Endothelial cell of umbilical vein (primary cell): ENCODE results near the gene TGFB1. TPM values are rescaled to one million over a fixed set of nuclear protein-coding genes. Genes with fewer than 3 reads are reported as not detected.

Source experiments
- BruUV-seq: library from RNA; stranded (reverse); fragments of 400-500 nt; replicated peaks from 2 replicates; lab custom pipeline; 2021; lab: Mats Ljungman, UMichigan
- CTCF ChIA-PET: fragments of 300-600, 350-600 bp; sonication (Branson Sonifier 250); formaldehyde crosslinking; loops from one replicate; lab custom pipeline; 2021; ENCODE audit warnings: antibody characterized with exemption, inconsistent platforms; lab: Charles Lee
- POLR2A ChIA-PET: fragments of 300-600, 350-600 bp; sonication (Branson Sonifier 250); formaldehyde crosslinking; loops from one replicate; lab custom pipeline; 2021; ENCODE audit warnings: antibody characterized with exemption, inconsistent platforms; lab: Charles Lee
- DNase-seq: peaks from one replicate; pipeline ENCODE4 v3.0.0-alpha.2; 2011; ENCODE audit warnings: low read depth, low spot score
- FAIRE-seq: peaks from 2 replicates; lab custom pipeline; 2011; peaks lifted over from hg19 to GRCh38; lab: Jason Lieb, UNC
- H2AFZ ChIP-seq: 2 replicates; pipeline ENCODE4 v1.6.0; 2012; ENCODE audit warnings: low read depth, low read length, control low read depth, inconsistent platforms
- H3K27ac ChIP-seq: 2 replicates; pipeline ENCODE4 v1.5.1; 2011; ENCODE audit warnings: low read depth, mild to moderate bottlenecking, control low read depth, low read length, moderate library complexity; ENCODE audit not compliant: insufficient read depth
- H3K27me3 ChIP-seq, 2 experiments: 2 replicates each; pipeline versions ENCODE4 v1.6.0 to v1.6.1; 2011; ENCODE audit warnings: low read length in 2 of 2, mixed read lengths in 1 of 2; ENCODE audit not compliant: control insufficient read depth in 2 of 2, insufficient read depth in 2 of 2
- H3K36me3 ChIP-seq, 2 experiments: 2 replicates in 1 of 2; 3 replicates in 1 of 2; pipeline ENCODE4 v1.5.1; 2011; ENCODE audit warnings: low read length in 2 of 2, mild to moderate bottlenecking in 1 of 2, moderate library complexity in 1 of 2; ENCODE audit not compliant: control insufficient read depth in 2 of 2, insufficient read depth in 2 of 2; ENCODE audit errors: extremely low read depth in 1 of 2
- H3K4me1 ChIP-seq: 3 replicates; pipeline ENCODE4 v1.5.1; 2011; ENCODE audit warnings: mild to moderate bottlenecking, low read length; ENCODE audit not compliant: control insufficient read depth, insufficient read depth; ENCODE audit errors: extremely low read depth
- H3K4me2 ChIP-seq: 2 replicates; pipeline ENCODE4 v1.6.1; 2011; ENCODE audit warnings: low read length, control low read depth, mixed read lengths; ENCODE audit not compliant: insufficient read depth
- H3K4me3 ChIP-seq, 3 experiments: fragments of 200-600 bp in 1 of 3; sonication (generic), shearing (Covaris generic) in 1 of 3; replicated peaks in 1 of 3; 2 replicates each; pipeline ENCODE4 v1.5.1; 2011 to 2016; ENCODE audit warnings: control low read depth in 3 of 3, low read length in 3 of 3, mild to moderate bottlenecking in 2 of 3, inconsistent platforms in 1 of 3, low read depth in 1 of 3, moderate library complexity in 1 of 3; ENCODE audit not compliant: insufficient read depth in 1 of 3
- H3K79me2 ChIP-seq: 2 replicates; pipeline ENCODE4 v1.6.0; 2012; ENCODE audit warnings: low read length, inconsistent platforms; ENCODE audit not compliant: control insufficient read depth, insufficient read depth
- H3K9ac ChIP-seq: replicated peaks from 2 replicates; pipeline ENCODE3; 2011; ENCODE audit warnings: low read length, control low read depth; ENCODE audit not compliant: insufficient read depth; ENCODE audit errors: extremely low read depth
- H3K9me1 ChIP-seq: replicated peaks from 3 replicates; pipeline ENCODE4 v1.6.0; 2011; ENCODE audit warnings: mild to moderate bottlenecking, low read length; ENCODE audit not compliant: control insufficient read depth, insufficient read depth; ENCODE audit errors: extremely low read depth
- H3K9me3 ChIP-seq: replicated peaks from 2 replicates; pipeline ENCODE4 v1.5.1; 2012; ENCODE audit warnings: low read length, inconsistent platforms; ENCODE audit not compliant: control insufficient read depth, insufficient read depth
- H4K20me1 ChIP-seq: replicated peaks from 2 replicates; pipeline ENCODE3; 2011; ENCODE audit warnings: mild to moderate bottlenecking, low read length; ENCODE audit not compliant: control insufficient read depth, insufficient read depth; ENCODE audit errors: extremely low read depth
- CTCF ChIP-seq, 2 donors: IDR thresholded peaks; 1 replicate in 1 of 2; 2 replicates in 1 of 2; pipeline ENCODE4 v1.5.1; 2011; ENCODE audit warnings: low read length in 2 of 2, mild to moderate bottlenecking in 2 of 2, moderate library complexity in 2 of 2, control low read depth in 1 of 2, inconsistent platforms in 1 of 2, low read depth in 1 of 2; ENCODE audit not compliant: insufficient read depth in 1 of 2; ENCODE audit errors: extremely low read depth in 1 of 2
- EZH2 ChIP-seq: IDR thresholded peaks from 2 replicates; pipeline ENCODE4 v1.6.1; 2012; ENCODE audit warnings: borderline replicate concordance, low read depth, mild to moderate bottlenecking, moderate library complexity, low read length, inconsistent platforms; ENCODE audit not compliant: severe bottlenecking
- FOS ChIP-seq: IDR thresholded peaks from 2 replicates; pipeline ENCODE4 v1.6.1; 2011; ENCODE audit warnings: mild to moderate bottlenecking, low read length, moderate library complexity, borderline replicate concordance; ENCODE audit not compliant: insufficient read depth
- GATA2 ChIP-seq: IDR thresholded peaks from 2 replicates; pipeline ENCODE4 v1.7.0; 2011; ENCODE audit warnings: low read depth, mild to moderate bottlenecking, moderate library complexity, mixed read lengths, low read length; ENCODE audit not compliant: insufficient read length, insufficient read depth
- JUN ChIP-seq: IDR thresholded peaks from 2 replicates; pipeline ENCODE4 v1.6.1; 2011; ENCODE audit warnings: borderline replicate concordance, low read depth; ENCODE audit not compliant: insufficient read length, insufficient read depth
- MAX ChIP-seq: IDR thresholded peaks from 2 replicates; pipeline ENCODE4 v1.6.1; 2011; ENCODE audit not compliant: insufficient read depth, insufficient read length
- MYC ChIP-seq: IDR thresholded peaks from one replicate; pipeline ENCODE4 v1.6.1; 2011; ENCODE audit warnings: mild to moderate bottlenecking, low read depth, low read length
- POLR2A ChIP-seq: IDR thresholded peaks from 2 replicates; pipeline ENCODE4 v1.6.1; 2012; ENCODE audit warnings: low read depth, mild to moderate bottlenecking, control low read depth, low read length
- POLR2AphosphoS5 ChIP-seq: IDR thresholded peaks from 2 replicates; pipeline ENCODE4 v1.6.1; 2012; ENCODE audit warnings: low read depth, mild to moderate bottlenecking, control low read depth, low read length, moderate library complexity; ENCODE audit not compliant: insufficient read depth
- dilution Hi-C: fragments of 300-500 bp; cut with MboI; formaldehyde crosslinking; loops from one replicate; pipeline ENCODE4 v1.15.0; 2019; ENCODE audit warnings: low sequenced_read_pairs; ENCODE audit not compliant: extremely low pct_ligation_motif_present
- intact Hi-C: fragments of 100-400 bp; cut with micrococcal nuclease; formaldehyde crosslinking; loops from one replicate; pipeline ENCODE4 v1.10.0; 2022
- polyA plus RNA-seq, 4 experiments: library from polyadenylated mRNA; depleted of rRNA in 3 of 4; stranded (reverse) in 3 of 4; unstranded in 1 of 4; fragments of >200 nt; gene quantifications; 2 replicates each; pipeline versions ENCODE4 v1.2.1 to v1.2.3, GENCODE V29; 2011 to 2012; ENCODE audit warnings: missing spikeins in 1 of 4
- total RNA-seq: library from RNA; stranded (reverse); gene quantifications from 2 replicates; pipeline ENCODE4 v1.2.3, GENCODE V29; 2021

TGFB1 gene
- total and polyA plus RNA-seq, 2 donors (not counting 3 experiments of a cell fraction or from before 2014, with no cell fraction given) = 64.4 to 250 TPM

GRCh38 chr19:41355802-41356201 lies 2.1 kb upstream of the TGFB1 start:
- Histone ChIP-seq H3K4me3 (no peak overlapping the region), H3K27ac (no peak overlapping the region), H3K27me3 (no peaks in the 10 kb centered on the region), H3K9me3 (no peaks in the 10 kb centered on the region), H2AFZ (no peak overlapping the region), H3K79me2 (peaks cover 26% of the 10 kb centered on the region), H4K20me1 (no peaks in the 10 kb centered on the region), H3K9me1 (no peaks in the 10 kb centered on the region), H3K4me2 (no peak overlapping the region), H3K9ac (no peak overlapping the region), H3K4me1 (no peaks in the 10 kb centered on the region), H3K36me3 (no peaks in the 10 kb centered on the region)
- dilution Hi-C loops (no loop called here), intact Hi-C loops (loop anchor here (2.0 kb wide), 1 partner anchor 91 kb away; the partner anchor contains the start of gene HNRNPUL1)
- no TSS peak for BruUV-seq
- CTCF ChIA-PET = interaction anchor here (0.9 to 1.6 kb wide), 6 partner anchors 8 to 76 kb away, joined by 3 to 9 read pairs (median 3); partner anchors contain the start of genes B3GNT8 and B9D2
- POLR2A ChIA-PET = no interaction called here
- TF ChIP-seq CTCF (IDR thresholded peaks at IDR 0.05; ENCODE audit: extremely low read depth in 1 of 2, insufficient read depth in 1 of 2, low read depth in 1 of 2, low read length in 2 of 2) (no peak), FOS (no peak), POLR2A (no peak), MYC (no peak), GATA2 (no peak)
- FAIRE-seq (no peak), DNase-seq (no peak)

GRCh38 chr19:41355035-41355434 lies 1.3 kb upstream of the TGFB1 start:
- TF ChIP-seq CTCF (IDR thresholded peaks at IDR 0.05; ENCODE audit: extremely low read depth in 1 of 2, insufficient read depth in 1 of 2, low read depth in 1 of 2, low read length in 2 of 2) (no peak), JUN (no peak), FOS (no peak), GATA2 (no peak), POLR2AphosphoS5 (no peak), EZH2 (no peak), POLR2A (no peak), MAX (no peak), MYC (no peak)
- FAIRE-seq = no peak

More at GRCh38 chr19:41355035-41355434, 1.3 kb upstream of the TGFB1 start:
- CTCF ChIA-PET = interaction anchor here (0.8 to 1.6 kb wide), 5 partner anchors 9 to 77 kb away, joined by 3 to 9 read pairs (median 4); partner anchors contain the start of gene B9D2
- intact Hi-C loops = loop anchor here (2.0 kb wide), 1 partner anchor 90 kb away; the partner anchor contains the start of gene HNRNPUL1
- H3K9me3 ChIP-seq = no peaks in the 10 kb centered on the region
- H3K9me1 ChIP-seq = no peaks in the 10 kb centered on the region
- no peak overlapping the region for H3K4me3 ChIP-seq
- H2AFZ ChIP-seq = no peak overlapping the region
- peaks cover 34% of the 10 kb centered on the region for H3K79me2 ChIP-seq
- no peaks in the 10 kb centered on the region for H3K27me3 ChIP-seq
- DNase-seq = no peak
- no peaks in the 10 kb centered on the region for H3K4me1 ChIP-seq
- dilution Hi-C loops = no loop called here
- H3K36me3 ChIP-seq = no peaks in the 10 kb centered on the region
- no peak overlapping the region for H3K27ac ChIP-seq
- no peaks in the 10 kb centered on the region for H4K20me1 ChIP-seq
- POLR2A ChIA-PET = interaction anchor here (2.0 kb wide), 1 partner anchor 9 kb away, joined by 8 read pairs; the partner anchor contains the start of gene B9D2
- no peak overlapping the region for H3K4me2 ChIP-seq
- no peak overlapping the region for H3K9ac ChIP-seq
- BruUV-seq = no TSS peak
